Measurements from ENCODE around the gene MYH11. TPM values are rescaled to one million over a fixed set of nuclear protein-coding genes. Genes with fewer than 3 reads are reported as not detected.
"Not testable (repeated sequence)": the region's sequence is repeated elsewhere in the genome, so short reads cannot be mapped to it uniquely, and the experiment has no call there.

The MYH11 gene
- total RNA-seq, 1 donor from 2014 or later: not detected

- intact Hi-C loops (cut with micrococcal nuclease): no loop called here
Observed at GRCh38 chr16:15846510-15846909, 10.3 kb downstream of the MYH11 start.

- intact Hi-C loops (cut with micrococcal nuclease): no loop called here
Observed at GRCh38 chr16:15843635-15844279, 13.1 kb downstream of the MYH11 start.

- intact Hi-C loops (cut with micrococcal nuclease): not testable (repeated sequence)
Observed at GRCh38 chr16:15839204-15839603, 17.6 kb downstream of the MYH11 start.

GRCh38 chr16:15837761-15838160 lies 19.1 kb downstream of the MYH11 start:
- intact Hi-C loops (cut with micrococcal nuclease): no loop called here

- intact Hi-C loops (cut with micrococcal nuclease): no loop called here
Observed at GRCh38 chr16:15836965-15837611, 19.7 kb downstream of the MYH11 start.

- intact Hi-C loops (cut with micrococcal nuclease): no loop called here
Observed at GRCh38 chr16:15836074-15836473, 20.8 kb downstream of the MYH11 start.

GRCh38 chr16:15835136-15835878 lies 21.5 kb downstream of the MYH11 start:
- intact Hi-C loops (cut with micrococcal nuclease): no loop called here

- intact Hi-C loops (cut with micrococcal nuclease): no loop called here
Observed at GRCh38 chr16:15834502-15834901, 22.3 kb downstream of the MYH11 start.

GRCh38 chr16:15833541-15833940 lies 23.3 kb downstream of the MYH11 start:
- intact Hi-C loops (cut with micrococcal nuclease): no loop called here

GRCh38 chr16:15832241-15832640 lies 24.6 kb downstream of the MYH11 start:
- intact Hi-C loops (cut with micrococcal nuclease): no loop called here

- intact Hi-C loops (cut with micrococcal nuclease): no loop called here
Observed at GRCh38 chr16:15830832-15831451, 25.9 kb downstream of the MYH11 start.

GRCh38 chr16:15829460-15829859 lies 27.4 kb downstream of the MYH11 start:
- intact Hi-C loops (cut with micrococcal nuclease): no loop called here

- intact Hi-C loops (cut with micrococcal nuclease): no loop called here
Observed at GRCh38 chr16:15827709-15828343, 29.0 kb downstream of the MYH11 start.

- intact Hi-C loops (cut with micrococcal nuclease): no loop called here
Observed at GRCh38 chr16:15827299-15827698, 29.5 kb downstream of the MYH11 start.

- intact Hi-C loops (cut with micrococcal nuclease): no loop called here
Observed at GRCh38 chr16:15825750-15826305, 31.0 kb downstream of the MYH11 start.

GRCh38 chr16:15822957-15823356 lies 33.9 kb downstream of the MYH11 start:
- intact Hi-C loops (cut with micrococcal nuclease): no loop called here

- intact Hi-C loops (cut with micrococcal nuclease): loop anchor here (1.0 kb wide), 1 partner anchor 55 kb away; no protein-coding TSS in a partner anchor
Observed at GRCh38 chr16:15820837-15821236, 36.0 kb downstream of the MYH11 start.

GRCh38 chr16:15819046-15819445 lies 37.8 kb downstream of the MYH11 start:
- intact Hi-C loops (cut with micrococcal nuclease): no loop called here

GRCh38 chr16:15817446-15817845 lies 39.4 kb downstream of the MYH11 start:
- intact Hi-C loops (cut with micrococcal nuclease): no loop called here

GRCh38 chr16:15816228-15816627 lies 40.6 kb downstream of the MYH11 start:
- intact Hi-C loops (cut with micrococcal nuclease): no loop called here

GRCh38 chr16:15812401-15812750 lies 44.5 kb downstream of the MYH11 start:
- intact Hi-C loops (cut with micrococcal nuclease): not testable (repeated sequence)

Measured in T-helper 2 cell treated with Interferon-gamma antibody and Interleukin-4, amounts not matched to agents 100 ng/mL and 5 ng/mL, for 36 hours (primary cell).